Measurements from ENCODE around the gene SLC4A1.

The SLC4A1 gene

DNA sequence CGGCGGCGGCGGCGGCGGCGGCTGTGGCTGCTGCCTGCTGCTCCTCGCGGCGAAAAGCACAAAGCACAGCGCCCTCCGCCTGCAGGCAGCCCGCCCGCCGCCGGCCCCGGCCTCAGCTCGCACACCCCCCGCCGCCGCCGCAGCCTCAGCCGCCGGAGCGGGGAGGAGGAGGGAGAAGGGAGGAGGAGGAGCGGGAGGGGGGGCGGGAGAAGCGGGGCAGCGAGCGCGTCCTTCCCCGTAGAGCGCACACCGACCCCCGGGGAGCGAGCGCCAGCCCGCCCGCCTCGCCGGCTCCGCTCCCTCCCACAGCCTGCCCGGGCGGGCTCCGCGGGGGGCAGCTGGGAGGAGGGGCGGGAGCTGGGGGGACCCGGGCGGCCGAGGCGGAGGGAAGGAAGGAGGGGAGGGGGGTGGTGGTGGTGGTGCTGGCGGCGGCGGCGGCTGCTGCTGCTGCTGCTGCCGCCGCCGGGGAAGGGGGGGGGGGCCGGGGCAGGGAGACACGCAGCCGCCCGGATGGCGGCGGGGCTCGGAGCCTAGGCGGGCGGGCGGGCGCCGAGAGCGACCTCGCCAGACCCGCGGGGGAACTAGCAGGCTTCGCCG is 48.2 kb downstream of the SLC4A1 start, which contains the start of gene UBTF:
UBTF (minus strand) TSS at position 60 of the 597 bp plus-strand sequence. CDS start 1,446 bp downstream, outside the sequence.
- peak; percentile 55 for DNase-seq

DNA sequence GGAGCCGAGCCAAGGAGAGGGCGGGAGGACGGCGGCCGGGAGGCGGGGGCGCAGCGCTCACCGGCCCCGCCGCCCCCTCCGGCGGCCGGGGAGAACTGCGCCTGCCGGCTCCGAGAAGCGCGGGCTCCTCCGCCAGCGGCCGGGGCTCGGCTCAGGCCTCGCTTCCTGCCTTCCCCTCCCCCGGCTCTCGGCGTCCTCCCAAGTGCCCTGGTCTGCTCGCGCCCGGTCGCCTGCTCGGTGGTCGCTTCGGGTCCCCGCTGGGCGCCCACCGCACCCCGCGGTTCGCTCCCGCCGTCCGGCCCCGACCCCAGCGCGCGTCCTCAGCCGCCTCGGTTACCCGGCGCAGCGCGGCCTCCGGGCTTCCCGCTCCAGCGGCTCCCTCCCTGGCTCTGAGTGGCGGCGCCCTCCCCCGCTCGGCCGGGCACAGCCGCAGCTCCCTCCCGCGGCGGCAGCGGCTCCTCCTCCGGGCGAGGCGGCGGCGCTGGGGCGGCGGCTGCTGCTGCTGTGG is 48.8 kb downstream of the SLC4A1 start:
- DNase-seq = peak; percentile 55

- DNase-seq = peak; percentile 75
These were observed 49.4 kb downstream of the SLC4A1 start for GRCh38 chr17:44218344-44219107.

- DNase-seq = no peak
These were observed 50.1 kb downstream of the SLC4A1 start for GRCh38 chr17:44217738-44218343.

DNA sequence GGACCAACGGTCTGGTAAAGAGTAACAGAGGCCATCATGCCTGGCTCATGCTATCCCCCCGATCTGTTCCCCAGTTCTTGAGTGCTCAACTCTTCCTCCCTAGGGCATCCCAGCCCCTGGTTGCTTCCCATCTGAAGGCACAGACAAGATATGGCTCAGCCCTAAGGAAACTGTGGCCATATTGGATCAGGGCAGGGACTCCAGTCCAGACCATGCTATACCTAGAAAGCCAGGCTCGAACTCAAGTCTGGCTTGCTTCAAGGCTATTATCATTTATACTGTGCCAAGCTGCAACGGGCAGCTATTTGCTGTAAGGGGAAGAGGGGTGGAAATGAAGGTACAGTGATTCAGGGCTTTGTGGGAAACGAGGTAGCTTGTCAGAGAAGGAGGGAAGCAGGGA is 51.2 kb downstream of the SLC4A1 start:
- DNase-seq = no peak

- DNase-seq = no peak
These were observed 51.8 kb downstream of the SLC4A1 start for GRCh38 chr17:44216173-44216572.

DNA sequence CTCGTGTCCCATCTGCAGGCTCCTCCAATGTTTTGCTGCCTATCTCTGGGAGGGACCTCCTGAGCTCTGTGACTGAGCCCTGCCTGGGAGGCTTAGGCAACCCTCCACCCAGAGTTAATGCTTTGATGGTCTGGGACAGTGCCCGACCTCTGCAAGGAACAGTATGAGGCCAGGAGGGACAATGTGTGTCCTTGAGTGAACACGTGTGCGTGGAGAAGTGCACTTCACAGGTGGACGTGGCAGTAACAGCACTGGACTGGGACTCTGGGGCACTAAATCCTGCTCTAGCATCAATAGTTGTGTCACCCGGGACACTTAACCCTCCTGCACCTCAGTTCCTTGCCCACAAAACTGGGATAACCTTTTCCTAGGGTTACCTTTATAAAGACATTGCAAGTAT is 53.0 kb downstream of the SLC4A1 start:
- no peak for DNase-seq

DNA sequence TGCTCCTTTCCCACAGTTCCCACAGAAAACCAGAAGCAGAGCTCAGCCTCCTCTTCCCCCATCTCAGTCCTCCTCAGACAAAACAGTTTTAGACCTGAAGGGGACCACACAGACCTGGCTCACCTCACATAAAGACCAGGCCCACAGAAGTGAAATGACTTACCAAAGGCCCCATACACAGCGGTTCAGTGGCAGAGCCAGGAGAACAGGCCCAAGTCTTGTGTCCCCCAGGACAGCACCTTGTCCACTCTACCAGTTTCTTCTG is 53.8 kb downstream of the SLC4A1 start:
- no peak for DNase-seq

- DNase-seq = no peak
These were observed 54.3 kb downstream of the SLC4A1 start for GRCh38 chr17:44213403-44214229.

DNA sequence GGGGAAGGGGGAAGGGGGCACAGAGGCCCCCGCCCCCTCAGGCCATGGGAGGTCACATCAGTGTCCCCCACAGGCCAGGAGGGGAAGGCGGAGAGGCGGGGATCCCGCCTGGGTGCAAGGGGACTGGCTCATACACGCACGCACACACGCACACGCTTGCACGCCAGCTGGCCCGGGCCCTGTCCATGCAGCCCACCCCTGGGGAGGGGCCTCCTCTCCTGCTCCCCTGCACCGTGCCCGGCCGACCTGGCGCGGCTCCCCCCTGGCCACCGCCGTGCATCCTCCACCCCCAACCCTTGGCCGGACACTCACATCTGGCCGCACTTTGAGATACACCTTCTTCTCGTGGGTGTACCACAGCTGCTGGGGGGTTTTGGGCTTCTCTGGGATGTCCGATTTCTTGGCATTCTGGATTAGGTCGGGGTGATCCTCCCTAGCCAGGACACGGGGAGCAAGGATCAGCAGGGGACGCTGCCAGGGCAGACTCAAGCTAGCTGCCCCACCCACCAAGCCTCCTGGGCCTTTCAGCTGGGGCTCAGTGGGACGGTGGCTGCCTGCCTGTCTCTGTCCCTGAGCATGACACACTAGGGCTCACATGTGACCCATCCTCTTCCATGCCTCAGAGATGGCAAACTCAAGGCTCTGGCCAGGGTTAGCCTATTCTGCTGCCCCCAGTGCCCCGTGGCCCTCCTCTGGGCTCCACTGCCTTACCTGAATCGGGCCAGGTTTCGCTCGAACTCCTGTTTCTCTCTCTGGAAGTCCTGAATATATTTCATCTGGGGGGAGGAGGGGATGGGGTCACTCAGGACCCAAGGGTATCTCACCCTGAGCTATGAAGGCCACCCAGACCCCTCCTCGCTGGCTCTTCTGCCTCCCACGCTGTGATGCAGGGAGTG is 55.2 kb downstream of the SLC4A1 start:
- DNase-seq = no peak

GRCh38 chr17:44211281-44212265 is 56.4 kb downstream of the SLC4A1 start:
- DNase-seq = no peak

- DNase-seq = peak; percentile 79
These were observed 57.4 kb downstream of the SLC4A1 start for GRCh38 chr17:44210342-44211192.

GRCh38 chr17:44209786-44210341 is 58.1 kb downstream of the SLC4A1 start:
- DNase-seq = no peak

- DNase-seq = no peak
These were observed 60.2 kb downstream of the SLC4A1 start for GRCh38 chr17:44207743-44208142.

- no peak for DNase-seq
These were observed 60.6 kb downstream of the SLC4A1 start for GRCh38 chr17:44207319-44207718.

GRCh38 chr17:44206825-44207155 is 61.1 kb downstream of the SLC4A1 start:
- DNase-seq = no peak

- no peak for DNase-seq
These were observed 61.7 kb downstream of the SLC4A1 start for GRCh38 chr17:44205962-44206824.

DNA sequence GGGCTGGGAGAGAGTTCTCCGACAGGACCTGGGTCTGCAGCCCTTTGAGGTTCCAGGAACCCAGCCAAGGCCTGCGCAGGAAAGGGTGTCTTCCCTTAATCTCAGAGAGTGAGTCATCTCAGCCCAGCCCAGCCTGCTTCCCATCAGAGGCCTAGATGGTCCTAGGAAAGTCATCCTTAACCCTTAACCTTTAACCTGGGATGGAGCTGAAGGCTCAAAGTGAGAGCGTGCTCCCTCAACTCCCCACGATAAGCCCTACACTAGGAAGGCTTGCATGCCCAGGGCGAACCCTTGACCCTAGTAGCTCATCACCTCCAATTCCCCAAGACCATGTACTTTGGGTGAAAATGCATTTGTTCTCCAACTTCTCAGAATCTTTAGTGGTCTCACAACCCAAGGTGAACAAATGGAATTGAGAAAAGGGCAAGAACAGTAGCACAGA is 63.5 kb downstream of the SLC4A1 start:
- DNase-seq = peak; percentile 71
